GM19238 (cell line): ENCODE measurements around the gene DAP3.
A peak's percentile ranks its signal among the peaks of the same experiment; 100 is the strongest.
"Not testable (repeated sequence)": the region's sequence is repeated elsewhere in the genome, so short reads cannot be mapped to it uniquely, and the experiment has no call there.

Source experiments
- DNase-seq: peaks from one replicate; pipeline ENCODE4 v3.0.0; 2011; ENCODE audit warnings: low spot score; ENCODE audit not compliant: insufficient read length

The DAP3 gene

GRCh38 chr1:155717041-155717440 lies 28.1 kb downstream of the DAP3 start:
- DNase-seq = peak; percentile 35

- not testable (repeated sequence) for DNase-seq
Measured at GRCh38 chr1:155718524-155719115, 29.7 kb downstream of the DAP3 start.

- DNase-seq = no peak
Measured at GRCh38 chr1:155719703-155720102, 30.8 kb downstream of the DAP3 start.

GRCh38 chr1:155725142-155725541 lies 36.3 kb downstream of the DAP3 start:
- no peak for DNase-seq

GRCh38 chr1:155729031-155729898 lies 40.4 kb downstream of the DAP3 start:
- peak; percentile 13 for DNase-seq

- no peak for DNase-seq
Measured at GRCh38 chr1:155740995-155741394, 52.1 kb downstream of the DAP3 start.

GRCh38 chr1:155741908-155742307 lies 53.0 kb downstream of the DAP3 start:
- DNase-seq = no peak

GRCh38 chr1:155744711-155745283 lies 55.9 kb downstream of the DAP3 start:
- no peak for DNase-seq

- DNase-seq = peak; percentile 52
Measured at GRCh38 chr1:155745284-155746228, 56.7 kb downstream of the DAP3 start.

- DNase-seq = not testable (repeated sequence)
Measured at GRCh38 chr1:155747586-155747985, 58.7 kb downstream of the DAP3 start.

- DNase-seq = not testable (repeated sequence)
Measured at GRCh38 chr1:155748141-155748540, 59.2 kb downstream of the DAP3 start.

- DNase-seq = not testable (repeated sequence)
Measured at GRCh38 chr1:155759017-155759416, 70.1 kb downstream of the DAP3 start.

- no peak for DNase-seq
Measured at GRCh38 chr1:155759966-155760630, 71.2 kb downstream of the DAP3 start.

GRCh38 chr1:155760751-155761475 lies 72.0 kb downstream of the DAP3 start:
- no peak for DNase-seq

- no peak for DNase-seq
Measured at GRCh38 chr1:155761736-155762405, 73.0 kb downstream of the DAP3 start.

GRCh38 chr1:155763090-155763815 lies 74.4 kb downstream of the DAP3 start:
- not testable (repeated sequence) for DNase-seq

GRCh38 chr1:155763989-155764388 lies 75.1 kb downstream of the DAP3 start:
- DNase-seq = not testable (repeated sequence)

GRCh38 chr1:155767399-155767989 lies 78.6 kb downstream of the DAP3 start:
- not testable (repeated sequence) for DNase-seq
